ENCODE measurements around the gene CACNA1C.

The CACNA1C gene

GRCh38 chr12:2466211-2466610 lies 413.4 kb downstream of the CACNA1C start:
- Histone ChIP-seq H3K27ac (ENCODE audit: low read depth, low read length) (no peak overlapping the region), H3K9me3 (ENCODE audit: control insufficient read depth in 1 of 2, low read length in 2 of 2) (no peaks in the 10 kb centered on the region), H3K36me3 (ENCODE audit: control insufficient read depth in 1 of 2, insufficient read depth in 2 of 2, low read length in 2 of 2) (no peaks in the 10 kb centered on the region), H3K4me1 (ENCODE audit: control insufficient read depth in 1 of 2, insufficient read depth in 2 of 2, low read length in 2 of 2) (no peaks in the 10 kb centered on the region), H3K27me3 (ENCODE audit: control insufficient read depth in 1 of 2, insufficient read depth in 2 of 2, low read length in 2 of 2) (no peaks in the 10 kb centered on the region), H3K4me3 (ENCODE audit: low read depth in 1 of 2, low read length in 2 of 2) (no peak overlapping the region), H3K9ac (ENCODE audit: low read depth in 1 of 2, low read length in 2 of 2) (no peak overlapping the region)

- H3K27ac ChIP-seq (ENCODE audit: low read depth, low read length) = no peak overlapping the region
- H3K4me1 ChIP-seq (ENCODE audit: control insufficient read depth in 1 of 2, insufficient read depth in 2 of 2, low read length in 2 of 2) = no peaks in the 10 kb centered on the region
- no peaks in the 10 kb centered on the region for H3K9me3 ChIP-seq (ENCODE audit: control insufficient read depth in 1 of 2, low read length in 2 of 2)
- H3K9ac ChIP-seq (ENCODE audit: low read depth in 1 of 2, low read length in 2 of 2) = no peak overlapping the region
- H3K27me3 ChIP-seq (ENCODE audit: control insufficient read depth in 1 of 2, insufficient read depth in 2 of 2, low read length in 2 of 2) = no peaks in the 10 kb centered on the region
- no peaks in the 10 kb centered on the region for H3K36me3 ChIP-seq (ENCODE audit: control insufficient read depth in 1 of 2, insufficient read depth in 2 of 2, low read length in 2 of 2)
- H3K4me3 ChIP-seq (ENCODE audit: low read depth in 1 of 2, low read length in 2 of 2) = no peak overlapping the region
Observed at GRCh38 chr12:2467447-2468195, 414.8 kb downstream of the CACNA1C start.

GRCh38 chr12:2475984-2476383 lies 423.2 kb downstream of the CACNA1C start:
- H3K9ac ChIP-seq (ENCODE audit: low read depth in 1 of 2, low read length in 2 of 2) = no peak overlapping the region
- H3K27me3 ChIP-seq (ENCODE audit: control insufficient read depth in 1 of 2, insufficient read depth in 2 of 2, low read length in 2 of 2) = no peaks in the 10 kb centered on the region
- H3K4me3 ChIP-seq (ENCODE audit: low read depth in 1 of 2, low read length in 2 of 2) = no peak overlapping the region
- no peaks in the 10 kb centered on the region for H3K4me1 ChIP-seq (ENCODE audit: control insufficient read depth in 1 of 2, insufficient read depth in 2 of 2, low read length in 2 of 2)
- H3K36me3 ChIP-seq (ENCODE audit: control insufficient read depth in 1 of 2, insufficient read depth in 2 of 2, low read length in 2 of 2) = no peaks in the 10 kb centered on the region
- H3K27ac ChIP-seq (ENCODE audit: low read depth, low read length) = no peak overlapping the region
- H3K9me3 ChIP-seq (ENCODE audit: control insufficient read depth in 1 of 2, low read length in 2 of 2) = no peaks in the 10 kb centered on the region

GRCh38 chr12:2477009-2477766 lies 424.4 kb downstream of the CACNA1C start:
- H3K4me3 ChIP-seq (ENCODE audit: low read depth in 1 of 2, low read length in 2 of 2) = no peak overlapping the region
- no peaks in the 10 kb centered on the region for H3K4me1 ChIP-seq (ENCODE audit: control insufficient read depth in 1 of 2, insufficient read depth in 2 of 2, low read length in 2 of 2)
- H3K36me3 ChIP-seq (ENCODE audit: control insufficient read depth in 1 of 2, insufficient read depth in 2 of 2, low read length in 2 of 2) = no peaks in the 10 kb centered on the region
- no peaks in the 10 kb centered on the region for H3K9me3 ChIP-seq (ENCODE audit: control insufficient read depth in 1 of 2, low read length in 2 of 2)
- no peak overlapping the region for H3K9ac ChIP-seq (ENCODE audit: low read depth in 1 of 2, low read length in 2 of 2)
- H3K27ac ChIP-seq (ENCODE audit: low read depth, low read length) = no peak overlapping the region
- no peaks in the 10 kb centered on the region for H3K27me3 ChIP-seq (ENCODE audit: control insufficient read depth in 1 of 2, insufficient read depth in 2 of 2, low read length in 2 of 2)

GRCh38 chr12:2479851-2480535 lies 427.2 kb downstream of the CACNA1C start:
- no peaks in the 10 kb centered on the region for H3K27me3 ChIP-seq (ENCODE audit: control insufficient read depth in 1 of 2, insufficient read depth in 2 of 2, low read length in 2 of 2)
- no peak overlapping the region for H3K27ac ChIP-seq (ENCODE audit: low read depth, low read length)
- H3K4me3 ChIP-seq (ENCODE audit: low read depth in 1 of 2, low read length in 2 of 2) = no peak overlapping the region
- no peaks in the 10 kb centered on the region for H3K4me1 ChIP-seq (ENCODE audit: control insufficient read depth in 1 of 2, insufficient read depth in 2 of 2, low read length in 2 of 2)
- H3K36me3 ChIP-seq (ENCODE audit: control insufficient read depth in 1 of 2, insufficient read depth in 2 of 2, low read length in 2 of 2) = no peaks in the 10 kb centered on the region
- H3K9me3 ChIP-seq (ENCODE audit: control insufficient read depth in 1 of 2, low read length in 2 of 2) = no peaks in the 10 kb centered on the region
- no peak overlapping the region for H3K9ac ChIP-seq (ENCODE audit: low read depth in 1 of 2, low read length in 2 of 2)

- H3K9ac ChIP-seq (ENCODE audit: low read depth in 1 of 2, low read length in 2 of 2) = no peak overlapping the region
- no peak overlapping the region for H3K4me3 ChIP-seq (ENCODE audit: low read depth in 1 of 2, low read length in 2 of 2)
- H3K36me3 ChIP-seq (ENCODE audit: control insufficient read depth in 1 of 2, insufficient read depth in 2 of 2, low read length in 2 of 2) = no peaks in the 10 kb centered on the region
- no peaks in the 10 kb centered on the region for H3K9me3 ChIP-seq (ENCODE audit: control insufficient read depth in 1 of 2, low read length in 2 of 2)
- H3K27ac ChIP-seq (ENCODE audit: low read depth, low read length) = no peak overlapping the region
- no peaks in the 10 kb centered on the region for H3K4me1 ChIP-seq (ENCODE audit: control insufficient read depth in 1 of 2, insufficient read depth in 2 of 2, low read length in 2 of 2)
- no peaks in the 10 kb centered on the region for H3K27me3 ChIP-seq (ENCODE audit: control insufficient read depth in 1 of 2, insufficient read depth in 2 of 2, low read length in 2 of 2)
Observed at GRCh38 chr12:2481346-2481745, 428.6 kb downstream of the CACNA1C start.

GRCh38 chr12:2481951-2482350 lies 429.2 kb downstream of the CACNA1C start:
- Histone ChIP-seq H3K4me3 (ENCODE audit: low read depth in 1 of 2, low read length in 2 of 2) (no peak overlapping the region), H3K36me3 (ENCODE audit: control insufficient read depth in 1 of 2, insufficient read depth in 2 of 2, low read length in 2 of 2) (no peaks in the 10 kb centered on the region), H3K27me3 (ENCODE audit: control insufficient read depth in 1 of 2, insufficient read depth in 2 of 2, low read length in 2 of 2) (no peaks in the 10 kb centered on the region), H3K9ac (ENCODE audit: low read depth in 1 of 2, low read length in 2 of 2) (no peak overlapping the region), H3K9me3 (ENCODE audit: control insufficient read depth in 1 of 2, low read length in 2 of 2) (no peaks in the 10 kb centered on the region), H3K4me1 (ENCODE audit: control insufficient read depth in 1 of 2, insufficient read depth in 2 of 2, low read length in 2 of 2) (no peaks in the 10 kb centered on the region), H3K27ac (ENCODE audit: low read depth, low read length) (no peak overlapping the region)

GRCh38 chr12:2482938-2483660 lies 430.3 kb downstream of the CACNA1C start:
- Histone ChIP-seq H3K9me3 (ENCODE audit: control insufficient read depth in 1 of 2, low read length in 2 of 2) (no peaks in the 10 kb centered on the region), H3K9ac (ENCODE audit: low read depth in 1 of 2, low read length in 2 of 2) (no peak overlapping the region), H3K36me3 (ENCODE audit: control insufficient read depth in 1 of 2, insufficient read depth in 2 of 2, low read length in 2 of 2) (no peaks in the 10 kb centered on the region), H3K4me1 (ENCODE audit: control insufficient read depth in 1 of 2, insufficient read depth in 2 of 2, low read length in 2 of 2) (no peaks in the 10 kb centered on the region), H3K4me3 (ENCODE audit: low read depth in 1 of 2, low read length in 2 of 2) (no peak overlapping the region), H3K27ac (ENCODE audit: low read depth, low read length) (no peak overlapping the region), H3K27me3 (ENCODE audit: control insufficient read depth in 1 of 2, insufficient read depth in 2 of 2, low read length in 2 of 2) (no peaks in the 10 kb centered on the region)

GRCh38 chr12:2483713-2484112 lies 430.9 kb downstream of the CACNA1C start:
- Histone ChIP-seq H3K9ac (ENCODE audit: low read depth in 1 of 2, low read length in 2 of 2) (no peak overlapping the region), H3K27me3 (ENCODE audit: control insufficient read depth in 1 of 2, insufficient read depth in 2 of 2, low read length in 2 of 2) (no peaks in the 10 kb centered on the region), H3K9me3 (ENCODE audit: control insufficient read depth in 1 of 2, low read length in 2 of 2) (no peaks in the 10 kb centered on the region), H3K36me3 (ENCODE audit: control insufficient read depth in 1 of 2, insufficient read depth in 2 of 2, low read length in 2 of 2) (no peaks in the 10 kb centered on the region), H3K4me1 (ENCODE audit: control insufficient read depth in 1 of 2, insufficient read depth in 2 of 2, low read length in 2 of 2) (no peaks in the 10 kb centered on the region), H3K27ac (ENCODE audit: low read depth, low read length) (no peak overlapping the region), H3K4me3 (ENCODE audit: low read depth in 1 of 2, low read length in 2 of 2) (no peak overlapping the region)
